GM12873 (cell line): ENCODE measurements around the gene USP8.

Experiments used
- CTCF ChIP-seq: IDR thresholded peaks from 2 replicates; pipeline ENCODE4 v1.5.1; 2012; ENCODE audit warnings: low read depth, mild to moderate bottlenecking, moderate library complexity, low read length, control low read depth; ENCODE audit not compliant: insufficient read depth; ENCODE audit errors: missing control alignments

The USP8 gene

DNA sequence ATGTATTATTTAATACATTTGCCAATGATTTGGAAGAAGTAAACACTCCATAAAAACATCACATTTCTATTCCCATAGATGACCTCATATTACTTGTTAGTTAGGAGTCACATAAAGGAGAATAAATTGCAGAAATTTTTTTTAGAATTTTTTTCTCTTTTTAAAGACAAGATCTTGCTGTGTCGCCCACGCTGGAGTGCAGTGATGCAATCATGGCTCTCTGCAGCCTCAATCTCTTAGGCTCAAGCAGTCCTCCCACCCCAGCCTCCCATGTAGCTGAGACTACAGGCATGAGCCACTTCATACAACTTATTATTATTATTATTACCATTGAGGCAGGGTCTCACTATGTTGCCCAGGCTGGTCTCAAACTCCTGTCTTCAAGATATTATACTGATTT lies 12.3 kb upstream of the USP8 start:
- no peak for TF ChIP-seq CTCF

- TF ChIP-seq CTCF, result no peak
These were observed 9.6 kb upstream of the USP8 start for GRCh38 chr15:50414624-50415023.

DNA sequence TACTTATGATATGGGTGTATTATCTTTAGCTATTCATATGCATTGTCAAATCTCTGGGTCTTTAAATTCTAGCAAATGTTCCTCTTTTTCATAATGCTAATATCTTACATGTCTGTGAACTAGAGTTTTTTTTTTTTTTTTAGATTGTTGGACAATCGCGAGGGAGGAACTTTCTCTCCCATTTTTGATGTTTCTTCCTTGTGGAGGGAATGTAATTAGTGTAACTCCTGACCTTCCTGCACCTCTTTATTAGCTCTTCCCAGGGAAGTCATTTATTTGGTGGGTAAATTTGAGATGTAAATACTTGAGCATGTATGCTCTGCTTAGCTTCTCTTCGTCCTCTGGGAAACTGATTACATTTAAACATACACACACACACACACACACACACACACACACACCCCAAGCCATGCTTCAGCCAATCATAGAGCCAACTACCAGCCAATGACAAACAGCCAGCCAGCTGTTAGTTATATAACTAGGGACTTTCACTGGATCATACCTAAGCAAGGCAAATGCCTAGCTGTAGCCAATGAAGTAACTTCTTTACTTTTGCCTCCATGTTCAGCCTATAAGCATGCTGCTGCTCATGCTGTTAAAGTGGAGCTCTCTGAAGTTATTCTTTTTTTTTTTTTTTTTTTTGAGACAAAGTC lies 8.3 kb upstream of the USP8 start:
- TF ChIP-seq CTCF, result no peak

DNA sequence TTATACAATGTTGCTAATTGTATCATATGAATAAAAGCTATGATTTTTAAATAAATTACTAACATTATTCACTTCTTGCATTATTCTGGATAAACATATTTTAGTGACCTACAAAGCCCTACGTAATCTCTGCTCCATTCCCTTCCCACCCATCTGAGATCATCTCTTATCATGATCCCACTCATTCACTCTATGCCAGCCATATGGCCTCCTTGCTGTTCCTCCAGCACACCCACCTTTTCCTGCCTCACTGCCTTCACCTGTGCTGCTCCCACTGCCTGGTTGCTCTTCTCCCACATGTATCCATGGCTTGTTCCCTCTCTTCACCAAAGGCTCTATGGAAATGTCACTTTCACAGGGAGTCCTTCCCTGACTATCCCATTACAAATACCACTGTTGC lies 7.3 kb upstream of the USP8 start:
- no peak for TF ChIP-seq CTCF

GRCh38 chr15:50418041-50418583 lies 6.1 kb upstream of the USP8 start:
- no peak for TF ChIP-seq CTCF

- TF ChIP-seq CTCF, result no peak
These were observed 1.0 kb downstream of the USP8 start for GRCh38 chr15:50425219-50425618.

DNA sequence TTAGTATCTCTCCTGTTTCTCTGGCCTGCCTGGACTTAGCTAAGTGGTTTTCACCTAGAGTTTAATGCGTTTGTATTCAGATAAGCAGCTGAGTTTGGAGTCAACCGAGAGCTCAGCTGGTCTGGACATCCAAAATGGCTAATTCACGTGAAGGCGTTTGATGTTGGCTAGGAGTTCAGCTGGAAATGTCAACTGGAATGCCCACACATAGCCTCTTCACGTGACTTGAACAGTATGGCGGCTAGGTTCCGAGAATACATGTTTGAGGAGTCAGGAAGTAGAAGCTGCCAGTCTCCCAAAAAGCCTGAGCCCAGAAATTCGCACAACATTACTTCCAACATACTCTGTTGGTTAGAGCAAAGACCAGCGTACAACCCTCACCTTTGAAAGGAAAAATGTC lies 2.2 kb downstream of the USP8 start:
- no peak for TF ChIP-seq CTCF
